NOMO-1 treated with DMSO at 0.1 percent for 48 hours (cell line): ENCODE results near the gene BMERB1.
"Not testable (repeated sequence)": the region's sequence is repeated elsewhere in the genome, so short reads cannot be mapped to it uniquely, and the experiment has no call there.

Source experiments
- DNase-seq: peaks from one replicate; lab custom pipeline; 2025; ENCODE audit not compliant: unreplicated experiment; lab: John Stamatoyannopoulos, UW

The BMERB1 gene

DNA sequence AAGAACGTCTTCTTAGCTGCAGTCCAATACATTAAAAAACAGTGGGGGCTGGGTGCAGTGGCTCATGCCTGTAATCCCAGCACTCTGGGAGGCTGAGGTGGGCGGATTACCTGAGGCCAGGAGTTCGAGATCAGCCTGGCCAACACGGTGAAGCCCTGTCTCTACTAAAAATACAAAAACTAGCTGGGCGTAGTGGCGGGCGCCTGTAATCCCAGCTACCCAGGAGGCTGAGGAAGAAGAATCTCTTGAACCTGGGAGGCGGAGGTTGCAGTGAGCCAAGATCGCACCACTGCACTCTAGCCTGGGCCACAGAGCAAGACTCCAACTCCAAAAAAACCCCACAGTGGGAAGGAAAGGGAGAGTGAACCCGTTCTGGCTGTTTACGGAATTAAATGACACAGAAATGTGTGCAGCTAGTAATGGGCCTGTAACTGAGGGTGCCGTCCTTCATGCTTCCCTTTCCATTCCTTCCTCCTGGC, 172.9 kb downstream of the BMERB1 start:
- DNase-seq, result not testable (repeated sequence)

- no peak for DNase-seq
These were observed 173.5 kb downstream of the BMERB1 start for GRCh38 chr16:15607700-15608396.

GRCh38 chr16:15608398-15609285, 174.3 kb downstream of the BMERB1 start:
- no peak for DNase-seq

GRCh38 chr16:15609286-15609649, 174.9 kb downstream of the BMERB1 start:
- DNase-seq, result no peak

GRCh38 chr16:15610369-15610871, 176.0 kb downstream of the BMERB1 start:
- DNase-seq, result no peak

- no peak for DNase-seq
These were observed 177.2 kb downstream of the BMERB1 start for GRCh38 chr16:15611610-15612009.

GRCh38 chr16:15613676-15614075, 179.3 kb downstream of the BMERB1 start:
- DNase-seq, result no peak

DNA sequence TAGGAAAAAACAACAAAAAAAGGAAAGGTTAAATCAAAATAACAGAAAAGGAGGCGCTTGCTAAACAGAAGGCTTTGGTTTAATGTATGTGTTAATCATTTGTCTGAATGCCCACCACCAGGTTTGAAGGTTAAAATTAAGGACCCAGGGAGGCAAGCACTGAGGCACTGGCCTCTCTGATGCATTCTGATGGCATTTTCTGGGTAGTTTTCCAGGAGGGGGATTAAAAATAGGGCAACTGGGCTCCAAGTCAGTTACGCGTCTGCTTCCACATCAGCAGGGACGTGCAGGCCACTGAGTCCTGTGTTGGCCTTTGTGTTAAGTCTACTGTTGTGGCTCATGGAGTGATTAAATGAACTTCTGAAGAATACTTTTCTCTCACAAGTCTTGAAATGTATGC, 181.6 kb downstream of the BMERB1 start:
- DNase-seq, result no peak

DNA sequence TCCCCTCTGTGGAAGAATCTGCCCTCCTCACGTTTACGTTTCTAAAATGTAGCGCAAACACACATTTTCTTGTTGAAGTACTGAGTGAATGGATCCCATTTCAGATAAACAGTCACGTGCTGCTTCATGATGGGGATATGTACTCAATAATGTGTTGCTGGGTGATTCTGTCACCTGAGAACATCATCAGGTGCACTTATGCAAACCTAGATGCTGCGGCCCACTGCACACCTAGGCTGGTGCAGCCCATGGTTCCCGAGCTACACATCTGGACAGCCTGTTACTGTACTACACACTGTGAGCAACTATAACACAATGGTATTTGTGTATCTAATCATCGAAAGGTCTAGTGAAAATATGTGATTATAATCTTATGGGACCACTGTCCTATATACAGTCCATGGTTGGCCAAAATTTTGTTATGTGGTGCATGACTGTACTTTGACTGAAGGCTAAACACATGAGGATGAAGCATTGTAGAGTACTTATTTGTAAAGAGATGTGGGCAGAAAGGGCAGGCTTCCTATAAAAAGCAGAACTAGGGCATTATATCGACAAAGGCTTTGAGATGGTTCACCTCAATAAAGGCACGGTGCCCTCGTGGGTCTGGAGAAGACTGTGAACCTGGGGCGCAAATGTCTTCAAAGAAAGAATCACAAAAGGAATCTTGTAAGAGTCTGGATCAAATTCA, 182.2 kb downstream of the BMERB1 start:
- no peak for DNase-seq

DNA sequence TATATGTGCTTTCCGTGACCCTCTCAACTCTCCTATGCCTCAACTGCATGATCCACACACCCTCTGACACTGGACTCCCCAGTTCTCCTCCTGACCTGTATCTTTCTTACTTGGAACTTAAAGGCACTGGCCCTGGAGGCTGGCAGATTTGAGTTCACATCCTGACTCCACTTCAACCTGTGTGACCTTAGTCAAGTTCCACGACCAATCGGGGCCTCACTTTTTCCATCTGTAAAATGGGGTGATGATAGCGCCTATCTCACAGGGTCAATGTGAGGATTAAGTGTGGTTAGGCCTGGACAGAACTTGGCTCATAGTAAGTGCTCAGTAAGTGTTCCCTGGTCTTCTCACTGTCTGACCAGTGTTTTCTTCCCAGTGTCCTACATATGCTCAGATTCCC, 183.5 kb downstream of the BMERB1 start:
- no peak for DNase-seq

- DNase-seq, result no peak
These were observed 184.0 kb downstream of the BMERB1 start for GRCh38 chr16:15618392-15618791.

- no peak for DNase-seq
These were observed 186.3 kb downstream of the BMERB1 start for GRCh38 chr16:15620611-15621195.

GRCh38 chr16:15621456-15621855, 187.1 kb downstream of the BMERB1 start:
- DNase-seq, result no peak

DNA sequence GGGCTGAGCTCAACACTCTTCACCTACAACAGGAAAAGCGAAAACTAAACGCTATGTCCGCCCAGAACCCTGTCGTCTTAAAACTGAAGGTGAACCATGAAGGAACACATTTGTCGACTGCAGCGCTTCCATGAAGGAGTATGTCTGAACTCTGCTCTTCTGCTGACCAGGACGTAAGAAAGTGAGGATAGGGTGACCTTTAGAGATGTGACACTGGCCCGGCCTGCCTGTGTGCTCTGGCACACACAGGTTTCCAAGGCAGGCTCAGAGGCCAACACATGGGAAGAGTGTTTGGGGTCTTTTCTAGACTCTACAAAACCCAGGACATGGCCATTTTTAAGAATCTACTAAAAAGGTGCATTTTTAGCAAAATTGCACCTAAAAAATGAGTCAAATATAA, 187.5 kb downstream of the BMERB1 start:
- DNase-seq, result no peak

DNA sequence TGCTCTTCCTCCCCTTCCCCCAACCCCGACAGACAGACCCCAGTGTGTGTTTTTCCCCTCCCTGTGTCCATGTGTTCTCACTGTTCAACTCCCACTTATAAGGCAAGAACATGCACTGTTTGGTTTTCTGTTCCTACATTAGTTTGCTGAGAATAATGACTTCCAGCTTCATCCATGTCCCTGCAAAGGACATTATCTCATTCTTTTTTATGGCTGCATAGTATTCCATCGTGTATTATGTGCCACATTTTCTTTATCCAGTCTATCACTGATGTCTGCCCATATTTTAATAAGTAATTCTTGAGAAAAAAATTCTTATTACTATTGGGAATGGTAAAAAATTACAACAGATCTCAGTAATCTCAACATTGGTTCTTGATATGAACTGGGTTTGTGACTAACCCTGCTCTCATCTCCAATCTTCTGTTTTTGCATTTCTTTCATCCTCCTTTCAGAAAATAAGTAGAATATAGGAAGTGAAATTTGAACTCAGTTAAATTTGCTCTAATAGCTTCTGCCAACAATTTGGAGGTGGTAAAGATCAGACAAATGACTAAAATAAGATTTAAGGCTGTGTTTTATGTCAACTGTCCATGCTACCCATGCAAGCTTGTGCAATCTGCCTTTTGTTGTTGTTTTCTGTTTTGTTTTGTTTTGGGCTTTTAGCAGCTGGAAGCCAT, 197.5 kb downstream of the BMERB1 start:
- no peak for DNase-seq

DNA sequence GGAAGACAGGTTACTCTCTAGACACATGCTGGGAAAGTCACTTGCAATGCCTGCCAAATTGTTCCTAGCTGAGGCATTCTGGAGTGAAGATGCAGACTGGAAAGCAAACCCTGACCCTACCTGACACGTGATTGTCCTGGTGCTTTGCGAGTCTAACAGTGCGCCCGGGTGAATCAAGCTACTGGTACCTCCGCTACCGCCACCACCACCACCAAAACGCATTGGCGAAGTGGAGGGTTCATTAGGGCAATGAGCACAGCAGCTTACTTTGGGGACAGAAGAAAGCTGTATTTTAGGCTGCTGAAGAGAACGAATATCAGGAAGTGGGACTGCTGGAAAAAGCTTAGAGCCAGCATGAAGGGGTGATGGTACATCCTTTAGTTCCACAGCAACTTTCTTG, 201.5 kb downstream of the BMERB1 start:
- DNase-seq, result no peak

- no peak for DNase-seq
These were observed 202.0 kb downstream of the BMERB1 start for GRCh38 chr16:15636392-15636873.
